Endodermal cell (in vitro differentiated cells): ENCODE measurements around the gene VPS35. TPM values are rescaled to one million over a fixed set of nuclear protein-coding genes. Genes with fewer than 3 reads are reported as not detected.

Experiments
- DNase-seq: peaks from one replicate; pipeline ENCODE4 v3.0.0-alpha.2; 2017
- H3K27ac ChIP-seq: 2 replicates; pipeline ENCODE4 v1.5.1; 2013; ENCODE audit warnings: mild to moderate bottlenecking, low read depth, low read length, moderate library complexity
- H3K27me3 ChIP-seq: 2 replicates; pipeline ENCODE4 v1.6.1; 2013; ENCODE audit warnings: mild to moderate bottlenecking, low read length, moderate library complexity; ENCODE audit not compliant: insufficient read depth, control insufficient read depth, poor library complexity, severe bottlenecking
- H3K36me3 ChIP-seq: 2 replicates; pipeline ENCODE4 v1.7.0; 2013; ENCODE audit warnings: mild to moderate bottlenecking, low read length, moderate library complexity; ENCODE audit not compliant: control insufficient read depth, insufficient read depth
- H3K4me1 ChIP-seq: one replicate; pipeline ENCODE4 v1.7.0; 2013; ENCODE audit warnings: low read length; ENCODE audit not compliant: control insufficient read depth, insufficient read depth
- H3K4me3 ChIP-seq: 2 replicates; pipeline ENCODE4 v1.5.1; 2013; ENCODE audit warnings: mild to moderate bottlenecking, low read length, moderate library complexity
- H3K9ac ChIP-seq: 2 replicates; pipeline ENCODE4 v1.6.1; 2013; ENCODE audit warnings: mild to moderate bottlenecking, low read length, moderate library complexity; ENCODE audit not compliant: poor library complexity, severe bottlenecking; ENCODE audit errors: extremely low read depth
- H3K9me3 ChIP-seq: 2 replicates; pipeline ENCODE4 v1.6.1; 2013; ENCODE audit warnings: mild to moderate bottlenecking, low read length, moderate library complexity; ENCODE audit not compliant: control insufficient read depth
- H3K27ac Mint-ChIP-seq: 2 replicates; pipeline ENCODE4 v1.8.0; 2020; ENCODE audit warnings: mixed read lengths
- H3K27me3 Mint-ChIP-seq: 2 replicates; pipeline ENCODE4 v1.8.0; 2021; ENCODE audit warnings: mild to moderate bottlenecking, mixed read lengths; ENCODE audit not compliant: insufficient read depth
- H3K36me3 Mint-ChIP-seq: 2 replicates; pipeline ENCODE4 v1.8.0; 2020; ENCODE audit warnings: low read depth, mixed read lengths
- H3K4me1 Mint-ChIP-seq: 2 replicates; pipeline ENCODE4 v1.8.0; 2020; ENCODE audit warnings: mixed read lengths
- H3K4me3 Mint-ChIP-seq: 2 replicates; pipeline ENCODE4 v1.8.0; 2020; ENCODE audit warnings: mild to moderate bottlenecking, moderate library complexity, mixed read lengths
- H3K9me3 Mint-ChIP-seq: 2 replicates; pipeline ENCODE4 v1.8.0; 2020; ENCODE audit warnings: mild to moderate bottlenecking, mixed read lengths
- CTCF ChIP-seq: fragments of 200-600 bp; sonication (generic); conservative IDR thresholded peaks from 2 replicates; pipeline ENCODE4 v1.5.0; 2021; ENCODE audit warnings: antibody characterized with exemption, mild to moderate bottlenecking
- WGBS, 2 experiments: methylation state at CpG; one replicate each; pipeline versions ENCODE4 v1.1.5 to v1.1.7; 2013; ENCODE audit warnings: missing lambda C conversion rate in 2 of 2, mixed read lengths in 1 of 2; ENCODE audit not compliant: insufficient coverage in 1 of 2, insufficient read length in 1 of 2; 5-methylcytosine and 5-hydroxymethylcytosine counted together
- total RNA-seq, 2 donors: library from RNA; stranded (reverse); fragmentation: NEBNext Ultra II Directional in 1 of 2; extraction: Animal tissue kit (Norgen Biotek cat#: 25700) in 1 of 2; gene quantifications; 2 replicates in 1 of 2; 3 replicates in 1 of 2; pipeline ENCODE4 v1.2.1, GENCODE V29; 2021

Gene VPS35
- total RNA-seq, 2 donors from 2014 or later = 95.7 to 119 TPM

- Histone ChIP-seq H3K4me3 (no peak overlapping the region), H3K4me1 (no peaks in the 10 kb centered on the region), H3K9ac (no peak overlapping the region), H3K27me3 (no peaks in the 10 kb centered on the region), H3K36me3 (peaks cover 46% of the 10 kb centered on the region), H3K27ac (no peak overlapping the region), H3K9me3 (no peaks in the 10 kb centered on the region)
- Mint-ChIP-seq H3K4me1 (peaks cover 2% of the 10 kb centered on the region), H3K9me3 (no peaks in the 10 kb centered on the region), H3K36me3 (peaks cover 41% of the 10 kb centered on the region), H3K27me3 (no peaks in the 10 kb centered on the region), H3K4me3 (no peak overlapping the region), H3K27ac (no peak overlapping the region)
- TF ChIP-seq CTCF = no peak
- no peak for DNase-seq
- WGBS, 2 experiments = 100% methylated on average over 1 of the region's 2 CpGs; no CpG with 5 or more reads in 1 of the 2 experiments
Observed at GRCh38 chr16:46702030-46702429, 13.1 kb upstream of the VPS35 start.

DNA sequence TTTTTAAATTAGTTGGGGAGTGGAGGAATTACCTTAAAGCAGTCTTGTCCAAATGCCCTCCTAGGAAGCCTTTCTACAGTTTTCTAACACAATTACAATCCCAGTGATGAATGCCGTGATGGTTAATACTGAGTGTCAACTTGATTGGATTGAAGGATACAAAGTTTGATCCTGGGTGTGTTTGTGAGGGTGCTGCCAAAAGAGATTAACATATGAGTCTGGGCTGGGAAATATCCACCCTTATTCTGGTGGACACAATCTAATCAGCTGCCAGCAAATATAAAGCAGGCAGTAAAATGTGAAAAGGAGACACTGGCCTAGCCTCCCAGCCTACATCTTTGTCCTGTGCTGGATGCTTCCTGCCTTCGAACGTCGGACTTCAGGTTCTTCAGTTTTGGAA, 12.6 kb upstream of the VPS35 start:
- no peak for TF ChIP-seq CTCF
- H3K4me1 Mint-ChIP-seq = no peaks in the 10 kb centered on the region

GRCh38 chr16:46700048-46700447, 11.1 kb upstream of the VPS35 start:
- Mint-ChIP-seq H3K36me3 (peaks cover 59% of the 10 kb centered on the region), H3K4me1 (no peaks in the 10 kb centered on the region)

More for the DNA sequence above, 12.6 kb upstream of the VPS35 start:
- H3K27ac Mint-ChIP-seq = no peak overlapping the region
- no peak for DNase-seq
- H3K27ac ChIP-seq = no peak overlapping the region
- H3K27me3 Mint-ChIP-seq = no peaks in the 10 kb centered on the region
- no peak overlapping the region for H3K9ac ChIP-seq
- peaks cover 43% of the 10 kb centered on the region for H3K36me3 Mint-ChIP-seq
- no peaks in the 10 kb centered on the region for H3K27me3 ChIP-seq
- H3K4me1 ChIP-seq = no peaks in the 10 kb centered on the region
- H3K4me3 Mint-ChIP-seq = no peak overlapping the region
- WGBS, 2 experiments = 93 to 100% methylated on average over 3 to 4 of the region's 4 CpGs
- H3K9me3 ChIP-seq = no peaks in the 10 kb centered on the region
- no peak overlapping the region for H3K4me3 ChIP-seq
- peaks cover 50% of the 10 kb centered on the region for H3K36me3 ChIP-seq
- no peaks in the 10 kb centered on the region for H3K9me3 Mint-ChIP-seq

More at GRCh38 chr16:46700048-46700447, 11.1 kb upstream of the VPS35 start:
- no peak overlapping the region for H3K4me3 ChIP-seq
- no peak for TF ChIP-seq CTCF
- no peaks in the 10 kb centered on the region for H3K4me1 ChIP-seq
- no peaks in the 10 kb centered on the region for H3K9me3 ChIP-seq
- WGBS, 2 experiments = 96 to 100% methylated on average over 2 of the region's 3 CpGs
- Mint-ChIP-seq H3K27me3 (no peaks in the 10 kb centered on the region), H3K4me3 (no peak overlapping the region), H3K27ac (no peak overlapping the region), H3K9me3 (no peaks in the 10 kb centered on the region)
- H3K9ac ChIP-seq = no peak overlapping the region
- H3K27me3 ChIP-seq = no peaks in the 10 kb centered on the region
- DNase-seq = no peak
- peaks cover 66% of the 10 kb centered on the region for H3K36me3 ChIP-seq
- no peak overlapping the region for H3K27ac ChIP-seq
